H7 (cell line): ENCODE measurements around the gene NFATC2. TPM values are rescaled to one million over a fixed set of nuclear protein-coding genes. Genes with fewer than 3 reads are reported as not detected.
"Not testable (repeated sequence)": the region's sequence is repeated elsewhere in the genome, so short reads cannot be mapped to it uniquely, and the experiment has no call there.

ENCODE experiments used
- DNase-seq: peaks from one replicate; pipeline ENCODE4 v3.0.0; 2012
- H3K27me3 ChIP-seq: 2 replicates; pipeline ENCODE4 v1.6.0; 2011; ENCODE audit warnings: mild to moderate bottlenecking, low read length; ENCODE audit not compliant: control insufficient read depth, insufficient read depth
- H3K36me3 ChIP-seq: replicated peaks from 2 replicates; pipeline ENCODE4 v1.5.1; 2011; ENCODE audit warnings: low read length; ENCODE audit not compliant: control insufficient read depth, insufficient read depth
- H3K4me3 ChIP-seq: 2 replicates; pipeline ENCODE4 v1.5.1; 2011; ENCODE audit warnings: low read depth, mild to moderate bottlenecking, control low read depth, low read length, moderate library complexity; ENCODE audit not compliant: insufficient read depth
- total RNA-seq: library from RNA; depleted of rRNA; stranded (reverse); fragments of >200 nt; shearing (Covaris generic); gene quantifications from 2 replicates; pipeline ENCODE4 v1.2.3, GENCODE V29; 2014

NFATC2 gene
- total RNA-seq, 1 experiment from 2014 or later, result 0.28 TPM

GRCh38 chr20:51354191-51354768 is 188.2 kb downstream of the NFATC2 start:
- no peak for DNase-seq
- no peak overlapping the region for H3K4me3 ChIP-seq
- H3K36me3 ChIP-seq, result no peaks in the 10 kb centered on the region
- no peaks in the 10 kb centered on the region for H3K27me3 ChIP-seq

- Histone ChIP-seq H3K4me3 (no peak overlapping the region), H3K27me3 (no peaks in the 10 kb centered on the region), H3K36me3 (no peaks in the 10 kb centered on the region)
- no peak for DNase-seq
These were observed 189.0 kb downstream of the NFATC2 start for GRCh38 chr20:51353491-51353890.

- Histone ChIP-seq H3K27me3 (no peaks in the 10 kb centered on the region), H3K4me3 (no peak overlapping the region), H3K36me3 (no peaks in the 10 kb centered on the region)
- no peak for DNase-seq
These were observed 189.7 kb downstream of the NFATC2 start for GRCh38 chr20:51352791-51353190.

GRCh38 chr20:51350941-51351631 is 191.4 kb downstream of the NFATC2 start:
- DNase-seq, result no peak
- Histone ChIP-seq H3K4me3 (no peak overlapping the region), H3K27me3 (no peaks in the 10 kb centered on the region)

GRCh38 chr20:51348876-51349275 is 193.6 kb downstream of the NFATC2 start:
- Histone ChIP-seq H3K36me3 (no peaks in the 10 kb centered on the region), H3K27me3 (no peaks in the 10 kb centered on the region; the same call in 1 of the 2 replicates), H3K4me3 (no peak overlapping the region)
- DNase-seq, result no peak

More at GRCh38 chr20:51350941-51351631, 191.4 kb downstream of the NFATC2 start:
- H3K36me3 ChIP-seq, result no peaks in the 10 kb centered on the region

GRCh38 chr20:51347831-51348230 is 194.7 kb downstream of the NFATC2 start:
- DNase-seq, result no peak
- Histone ChIP-seq H3K36me3 (no peaks in the 10 kb centered on the region), H3K27me3 (no peaks in the 10 kb centered on the region; the same call in 1 of the 2 replicates), H3K4me3 (no peak overlapping the region)

GRCh38 chr20:51346686-51347485 is 195.6 kb downstream of the NFATC2 start:
- DNase-seq, result no peak
- Histone ChIP-seq H3K36me3 (no peaks in the 10 kb centered on the region), H3K27me3 (no peaks in the 10 kb centered on the region; the same call in 1 of the 2 replicates), H3K4me3 (no peak overlapping the region)

- Histone ChIP-seq H3K27me3 (no peaks in the 10 kb centered on the region; the same call in 1 of the 2 replicates), H3K36me3 (no peaks in the 10 kb centered on the region), H3K4me3 (no peak overlapping the region)
- DNase-seq, result no peak
These were observed 196.9 kb downstream of the NFATC2 start for GRCh38 chr20:51345601-51346101.

GRCh38 chr20:51343802-51344201 is 198.7 kb downstream of the NFATC2 start:
- not testable (repeated sequence) for H3K27me3 ChIP-seq, DNase-seq, H3K36me3 ChIP-seq, H3K4me3 ChIP-seq

GRCh38 chr20:51342510-51343236 is 199.8 kb downstream of the NFATC2 start:
- no peak for DNase-seq
- H3K27me3 ChIP-seq, result no peaks in the 10 kb centered on the region; the same call in 1 of the 2 replicates
- no peaks in the 10 kb centered on the region for H3K36me3 ChIP-seq
- no peak overlapping the region for H3K4me3 ChIP-seq

GRCh38 chr20:51341581-51341980 is 200.9 kb downstream of the NFATC2 start:
- no peak for DNase-seq
- Histone ChIP-seq H3K4me3 (no peak overlapping the region), H3K36me3 (no peaks in the 10 kb centered on the region)

GRCh38 chr20:51340451-51340840 is 202.1 kb downstream of the NFATC2 start:
- Histone ChIP-seq H3K27me3 (no peaks in the 10 kb centered on the region; the same call in 1 of the 2 replicates), H3K4me3 (no peak overlapping the region), H3K36me3 (no peaks in the 10 kb centered on the region)
- peak; percentile 45 for DNase-seq

More at GRCh38 chr20:51341581-51341980, 200.9 kb downstream of the NFATC2 start:
- H3K27me3 ChIP-seq, result no peaks in the 10 kb centered on the region; the same call in 1 of the 2 replicates

- no peak overlapping the region for H3K4me3 ChIP-seq
- no peaks in the 10 kb centered on the region for H3K36me3 ChIP-seq
- DNase-seq, result no peak
These were observed 202.6 kb downstream of the NFATC2 start for GRCh38 chr20:51339721-51340450.

More at GRCh38 chr20:51339721-51340450, 202.6 kb downstream of the NFATC2 start:
- no peaks in the 10 kb centered on the region; the same call in 1 of the 2 replicates for H3K27me3 ChIP-seq
